Stomach smooth muscle (tissue), 2 donors: ENCODE measurements around the gene ZCCHC14.
"Not testable (repeated sequence)": the region's sequence is repeated elsewhere in the genome, so short reads cannot be mapped to it uniquely, and the experiment has no call there.

Experiments
- H3K27ac ChIP-seq: one replicate; pipeline ENCODE4 v1.7.0; 2013; ENCODE audit warnings: mild to moderate bottlenecking, low read length, inconsistent platforms
- H3K27me3 ChIP-seq, 2 donors: one replicate each; pipeline ENCODE4 v1.7.0; 2013; ENCODE audit warnings: low read length in 2 of 2; ENCODE audit not compliant: insufficient read depth in 2 of 2, control insufficient read depth in 1 of 2
- H3K36me3 ChIP-seq, 2 donors: one replicate each; pipeline ENCODE4 v1.7.0; 2013; ENCODE audit warnings: low read length in 2 of 2; ENCODE audit not compliant: control insufficient read depth in 2 of 2, insufficient read depth in 2 of 2
- H3K4me1 ChIP-seq: one replicate; pipeline ENCODE4 v1.7.0; 2013; ENCODE audit warnings: low read length; ENCODE audit not compliant: control insufficient read depth, insufficient read depth
- H3K4me3 ChIP-seq, 2 donors: one replicate each; pipeline ENCODE4 v1.7.0; 2013; ENCODE audit warnings: low read length in 2 of 2
- H3K9ac ChIP-seq, 2 donors: one replicate each; pipeline ENCODE4 v1.7.0; 2013; ENCODE audit warnings: low read length in 2 of 2, mild to moderate bottlenecking in 1 of 2
- H3K9me3 ChIP-seq, 2 donors: one replicate each; pipeline ENCODE4 v1.7.0; 2013; ENCODE audit warnings: low read length in 2 of 2; ENCODE audit not compliant: control insufficient read depth in 2 of 2
- donor health status: healthy.
- donor health status: Pancreatic carcinoma.

The ZCCHC14 gene

DNA sequence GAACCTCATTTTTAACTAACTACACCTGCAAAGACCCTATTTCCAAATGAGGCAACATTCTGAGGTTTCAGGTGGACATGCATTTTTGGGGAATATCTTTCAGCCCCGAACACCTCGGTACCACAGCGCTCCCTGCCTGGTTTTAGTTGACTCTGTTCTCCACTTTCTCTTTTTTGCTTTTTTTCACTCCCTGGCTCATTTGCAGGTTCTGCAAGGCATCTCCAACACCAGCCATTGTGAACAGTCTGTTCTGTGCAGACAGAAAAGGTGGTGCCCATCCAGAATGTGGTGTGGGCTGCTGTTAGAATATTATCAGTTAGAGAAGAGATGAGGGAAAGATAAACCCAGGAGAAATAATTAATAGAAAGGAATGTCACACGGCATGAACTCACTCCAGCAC is 32.5 kb upstream of the ZCCHC14 start:
- Histone ChIP-seq H3K4me3 (no peak overlapping the region), H3K27ac (no peak overlapping the region), H3K9ac (no peak overlapping the region), H3K9me3 (peaks cover 3 to 6% of the 10 kb centered on the region in 2 donors), H3K36me3 (no peaks in the 10 kb centered on the region), H3K4me1 (no peaks in the 10 kb centered on the region), H3K27me3 (peaks cover 0 to 6% of the 10 kb centered on the region in 2 donors)

DNA sequence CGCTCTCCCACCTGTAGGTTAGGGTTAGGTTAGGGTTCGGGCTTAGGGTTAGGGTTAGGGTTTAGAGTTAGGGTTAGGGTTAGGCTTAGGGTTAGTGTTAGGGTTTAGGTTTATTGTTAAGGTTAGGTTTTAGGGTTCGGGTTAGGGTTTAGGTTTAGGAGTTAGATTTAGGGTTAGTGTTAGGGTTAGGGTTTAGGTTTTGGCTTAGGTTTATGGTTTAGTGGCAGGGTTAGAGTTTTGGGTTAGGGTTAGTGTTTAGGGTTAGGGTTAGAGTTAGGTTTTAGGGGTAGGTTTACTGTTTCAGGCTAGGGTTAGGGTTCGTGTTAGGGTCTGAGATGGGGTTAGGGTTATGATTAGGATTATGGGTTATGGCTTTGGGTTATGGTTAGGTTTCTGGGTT is 31.6 kb upstream of the ZCCHC14 start:
- H3K27ac ChIP-seq = no peak overlapping the region
- H3K27me3 ChIP-seq = peaks cover 0 to 6% of the 10 kb centered on the region in 2 donors
- peaks cover 0 to 2% of the 10 kb centered on the region in 2 donors for H3K9me3 ChIP-seq
- no peaks in the 10 kb centered on the region for H3K36me3 ChIP-seq
- H3K4me1 ChIP-seq = peaks cover 1% of the 10 kb centered on the region
- H3K4me3 ChIP-seq = no peak overlapping the region
- H3K9ac ChIP-seq = no peak overlapping the region

DNA sequence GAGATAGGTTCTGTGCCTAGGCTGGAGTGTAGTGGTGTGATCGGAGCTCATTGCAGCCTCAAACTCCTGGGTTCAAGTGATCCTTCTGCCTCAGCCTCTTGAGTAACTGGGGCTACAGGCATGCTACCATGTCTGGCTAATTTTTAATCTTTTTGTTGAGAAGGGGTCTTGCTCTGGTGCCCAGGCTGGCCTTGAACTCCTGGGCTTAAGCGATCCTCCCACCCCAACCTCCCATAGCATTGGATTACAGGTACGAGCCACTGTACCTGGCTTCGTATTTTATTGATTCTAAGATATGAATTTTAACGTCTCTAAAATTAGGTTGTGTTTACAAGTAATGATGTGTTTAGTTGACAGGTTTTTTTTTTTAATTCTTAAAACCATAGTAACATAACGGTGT is 30.8 kb upstream of the ZCCHC14 start:
- H3K9me3 ChIP-seq, H3K4me1 ChIP-seq, H3K27ac ChIP-seq, H3K36me3 ChIP-seq, H3K9ac ChIP-seq, H3K4me3 ChIP-seq, H3K27me3 ChIP-seq: not testable (repeated sequence)

DNA sequence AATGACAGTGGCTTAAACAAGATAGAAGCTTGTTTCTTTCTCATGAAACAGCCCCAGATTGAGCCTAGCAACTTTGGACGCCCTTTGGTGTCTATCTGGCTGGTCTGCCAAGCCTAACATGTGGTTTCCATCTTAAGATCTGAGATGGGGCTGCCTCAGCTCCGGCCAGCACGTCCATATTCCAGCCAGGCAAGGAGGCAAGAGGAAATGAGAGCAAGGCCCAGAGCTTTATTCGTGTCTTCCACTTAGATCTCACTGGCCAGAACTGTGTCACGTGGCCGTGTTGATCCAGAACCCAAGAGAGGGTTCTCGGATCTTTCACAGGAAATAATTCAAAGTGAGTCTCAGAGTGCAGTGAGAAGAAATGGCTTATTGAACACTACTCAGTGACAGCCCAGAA is 28.9 kb upstream of the ZCCHC14 start:
- not testable (repeated sequence) for H3K27me3 ChIP-seq, H3K27ac ChIP-seq, H3K4me3 ChIP-seq, H3K9ac ChIP-seq, H3K36me3 ChIP-seq, H3K9me3 ChIP-seq
- peaks cover 19% of the 10 kb centered on the region for H3K4me1 ChIP-seq

DNA sequence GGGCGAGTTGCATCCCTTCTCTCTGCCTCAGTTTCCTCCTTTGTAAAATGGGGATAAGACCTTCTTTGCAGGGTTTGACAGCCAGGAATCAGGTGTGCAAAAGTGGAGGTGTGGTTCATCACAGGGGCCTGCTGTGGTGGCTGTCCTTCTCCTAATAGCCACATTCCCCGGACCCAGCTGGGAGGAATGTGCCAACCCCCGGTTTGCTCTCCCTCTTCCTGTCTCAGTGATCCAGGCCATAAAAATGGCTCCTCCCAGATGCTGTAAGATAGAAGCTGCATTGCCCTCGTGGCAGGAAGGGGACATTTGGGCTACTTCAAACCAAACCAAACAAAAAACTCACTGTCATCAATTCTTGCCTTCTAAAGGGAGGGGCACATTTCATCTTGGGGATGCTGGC is 26.3 kb upstream of the ZCCHC14 start:
- H3K4me3 ChIP-seq, H3K27me3 ChIP-seq, H3K36me3 ChIP-seq, H3K9me3 ChIP-seq, H3K9ac ChIP-seq, H3K27ac ChIP-seq: not testable (repeated sequence)
- H3K4me1 ChIP-seq = peaks cover 23% of the 10 kb centered on the region

DNA sequence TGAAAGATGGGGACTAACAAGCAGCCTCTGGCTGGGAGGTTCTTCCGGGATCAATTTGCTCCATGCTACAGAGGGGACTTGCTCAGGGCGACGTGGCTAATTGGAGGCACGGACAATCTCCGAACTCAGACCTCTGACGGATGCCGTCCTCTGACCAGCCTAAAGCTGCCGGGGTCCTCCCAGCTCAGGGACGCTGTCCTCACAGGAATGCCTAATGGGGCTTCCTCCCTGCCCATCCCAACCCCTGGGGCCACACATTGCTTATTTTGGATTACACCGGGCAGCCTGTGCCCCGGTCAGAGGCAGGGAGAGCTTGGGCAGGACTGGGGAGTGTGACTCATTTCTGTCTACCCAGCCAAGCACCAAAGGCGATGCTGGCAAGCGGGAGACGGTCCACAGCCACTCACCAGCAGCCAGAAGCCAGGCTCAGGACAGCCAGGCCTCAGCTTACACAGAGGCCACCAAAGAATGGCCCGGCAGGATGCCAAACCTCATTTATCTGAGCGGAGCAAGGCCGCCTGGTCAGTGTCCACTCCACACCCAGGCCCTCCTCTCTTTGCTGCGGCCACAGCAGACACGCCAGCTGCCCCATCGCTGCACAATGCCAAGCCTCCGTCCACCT is 25.7 kb upstream of the ZCCHC14 start:
- not testable (repeated sequence) for H3K36me3 ChIP-seq, H3K9ac ChIP-seq, H3K27me3 ChIP-seq, H3K9me3 ChIP-seq
- peaks cover 23% of the 10 kb centered on the region for H3K4me1 ChIP-seq
- H3K4me3 ChIP-seq = peak overlapping the region in 1 of 2 donors; percentile 44
- H3K27ac ChIP-seq = peak overlapping the region; percentile 69

- not testable (repeated sequence) for H3K27me3 ChIP-seq, H3K36me3 ChIP-seq, H3K9ac ChIP-seq, H3K9me3 ChIP-seq
- Histone ChIP-seq H3K27ac (peak overlapping the region; percentile 69), H3K4me1 (peaks cover 23% of the 10 kb centered on the region), H3K4me3 (peak overlapping the region in 1 of 2 donors; percentile 44)
These were observed 25.0 kb upstream of the ZCCHC14 start for GRCh38 chr16:87517610-87518429.

GRCh38 chr16:87516361-87516760 is 23.5 kb upstream of the ZCCHC14 start:
- H3K4me1 ChIP-seq = peaks cover 23% of the 10 kb centered on the region
- H3K9me3 ChIP-seq = no peaks in the 10 kb centered on the region
- H3K9ac ChIP-seq = no peak overlapping the region
- no peak overlapping the region for H3K4me3 ChIP-seq
- no peak overlapping the region for H3K27ac ChIP-seq
- H3K27me3 ChIP-seq = no peaks in the 10 kb centered on the region
- no peaks in the 10 kb centered on the region for H3K36me3 ChIP-seq

GRCh38 chr16:87515475-87516330 is 22.9 kb upstream of the ZCCHC14 start:
- Histone ChIP-seq H3K9me3 (no peaks in the 10 kb centered on the region), H3K36me3 (no peaks in the 10 kb centered on the region), H3K4me3 (no peak overlapping the region), H3K27me3 (no peaks in the 10 kb centered on the region), H3K4me1 (peaks cover 23% of the 10 kb centered on the region), H3K9ac (no peak overlapping the region), H3K27ac (no peak overlapping the region)

DNA sequence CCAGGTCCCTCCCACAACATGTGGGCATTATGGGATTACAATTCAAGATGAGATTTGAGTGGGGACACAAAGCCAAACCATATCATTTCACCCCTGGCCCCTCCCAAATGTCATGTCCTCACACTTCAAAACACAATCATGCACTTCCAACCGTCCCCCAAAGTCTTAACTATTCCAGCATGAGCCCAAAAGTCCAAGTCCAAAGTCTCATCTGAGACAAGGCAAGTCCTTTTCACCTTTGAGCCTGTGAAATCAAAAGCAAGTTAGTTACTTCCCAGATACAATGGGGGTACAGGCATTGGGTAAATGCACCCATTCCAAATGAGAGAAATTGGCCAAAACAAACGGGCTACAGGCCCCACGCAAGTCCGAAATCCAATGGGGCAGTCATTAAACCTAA is 17.0 kb upstream of the ZCCHC14 start:
- not testable (repeated sequence) for H3K4me1 ChIP-seq, H3K9ac ChIP-seq, H3K4me3 ChIP-seq, H3K27me3 ChIP-seq, H3K9me3 ChIP-seq, H3K36me3 ChIP-seq, H3K27ac ChIP-seq
